Measurements from ENCODE around the gene MYLK2.

DNA sequence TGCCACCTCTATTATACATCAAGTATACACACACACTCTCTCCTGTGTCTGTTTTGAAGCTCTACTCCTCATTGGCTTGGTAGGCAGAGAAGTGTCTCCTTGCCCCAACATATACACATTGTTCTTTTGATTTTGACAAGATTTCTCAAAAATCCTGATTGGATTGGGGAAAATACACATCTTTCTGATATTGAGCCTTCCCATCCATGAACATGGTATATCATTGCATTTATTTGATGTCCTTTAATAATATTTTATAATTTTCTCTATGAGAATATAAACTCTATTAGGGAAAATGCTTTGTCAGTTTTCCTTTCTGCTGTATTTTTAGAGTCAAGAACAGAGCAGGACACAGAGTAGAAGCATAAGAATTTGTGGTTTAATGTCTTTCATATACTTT, 58.5 kb downstream of the MYLK2 start:
- TF ChIP-seq CTCF (IDR thresholded peaks at IDR 0.05): no peak
- no peak for TF ChIP-seq POLR2A (IDR thresholded peaks at IDR 0.05)
- TF ChIP-seq EP300 (IDR thresholded peaks at IDR 0.05): no peak
